ENCODE results near the gene RGS6. TPM values are rescaled to one million over a fixed set of nuclear protein-coding genes. Genes with fewer than 3 reads are reported as not detected.

The RGS6 gene
- total RNA-seq, 1 donor from 2014 or later = 1.1 TPM

GRCh38 chr14:72311116-72311515, 378.9 kb downstream of the RGS6 start:
- no peak for DNase-seq (ENCODE audit: low spot score)

GRCh38 chr14:72311516-72311915, 379.3 kb downstream of the RGS6 start:
- no peak for DNase-seq (ENCODE audit: low spot score)

GRCh38 chr14:72314808-72315435, 382.7 kb downstream of the RGS6 start:
- no peak for DNase-seq (ENCODE audit: low spot score)

- no peak for DNase-seq (ENCODE audit: low spot score)
These were observed 383.5 kb downstream of the RGS6 start for GRCh38 chr14:72315714-72316113.

- DNase-seq (ENCODE audit: low spot score) = no peak
These were observed 386.4 kb downstream of the RGS6 start for GRCh38 chr14:72318648-72319047.

- DNase-seq (ENCODE audit: low spot score) = no peak
These were observed 399.8 kb downstream of the RGS6 start for GRCh38 chr14:72332046-72332445.

- DNase-seq (ENCODE audit: low spot score) = no peak
These were observed 400.6 kb downstream of the RGS6 start for GRCh38 chr14:72332871-72333270.

GRCh38 chr14:72333357-72333756, 401.1 kb downstream of the RGS6 start:
- no peak for DNase-seq (ENCODE audit: low spot score)

GRCh38 chr14:72336311-72336980, 404.2 kb downstream of the RGS6 start:
- no peak for DNase-seq (ENCODE audit: low spot score)

- DNase-seq (ENCODE audit: low spot score) = no peak
These were observed 409.0 kb downstream of the RGS6 start for GRCh38 chr14:72341237-72341636.

GRCh38 chr14:72341686-72342085, 409.5 kb downstream of the RGS6 start:
- DNase-seq (ENCODE audit: low spot score) = no peak

- DNase-seq (ENCODE audit: low spot score) = no peak
These were observed 414.9 kb downstream of the RGS6 start for GRCh38 chr14:72347118-72347517.

GRCh38 chr14:72350215-72350614, 418.0 kb downstream of the RGS6 start:
- no peak for DNase-seq (ENCODE audit: low spot score)

GRCh38 chr14:72352012-72352411, 419.8 kb downstream of the RGS6 start:
- no peak for DNase-seq (ENCODE audit: low spot score)

GRCh38 chr14:72366619-72367018, 434.4 kb downstream of the RGS6 start:
- DNase-seq (ENCODE audit: low spot score) = no peak

- DNase-seq (ENCODE audit: low spot score) = no peak
These were observed 436.9 kb downstream of the RGS6 start for GRCh38 chr14:72369106-72369505.

GRCh38 chr14:72377016-72377415, 444.8 kb downstream of the RGS6 start:
- no peak for DNase-seq (ENCODE audit: low spot score)

GRCh38 chr14:72380456-72380855, 448.2 kb downstream of the RGS6 start:
- no peak for DNase-seq (ENCODE audit: low spot score)

GRCh38 chr14:72383865-72384264, 451.6 kb downstream of the RGS6 start:
- DNase-seq (ENCODE audit: low spot score) = no peak

- DNase-seq (ENCODE audit: low spot score) = no peak
These were observed 455.5 kb downstream of the RGS6 start for GRCh38 chr14:72387726-72388125.

- DNase-seq (ENCODE audit: low spot score) = no peak
These were observed 457.0 kb downstream of the RGS6 start for GRCh38 chr14:72389200-72389599.

GRCh38 chr14:72401101-72401625, 468.9 kb downstream of the RGS6 start:
- no peak for DNase-seq (ENCODE audit: low spot score)

- no peak for DNase-seq (ENCODE audit: low spot score)
These were observed 469.6 kb downstream of the RGS6 start for GRCh38 chr14:72401632-72402376.

Measured in mucosa of gallbladder (tissue), 1 donor.